SU-DHL-6 (cell line): ENCODE measurements around the gene CASP10.

Experiments
- CTCF ChIP-seq: fragments of 200-600 bp; sonication (generic); IDR thresholded peaks from one replicate; pipeline ENCODE4 v1.5.1; 2017; ENCODE audit warnings: antibody characterized with exemption, mild to moderate bottlenecking, low read length, moderate library complexity; ENCODE audit not compliant: insufficient read depth, poor library complexity, severe bottlenecking
- EZH2phosphoT487 ChIP-seq: fragments of 200-600 bp; sonication (generic), shearing (Covaris generic); conservative IDR thresholded peaks from 2 replicates; pipeline ENCODE4 v1.6.1; 2018; ENCODE audit warnings: mild to moderate bottlenecking, antibody characterized with exemption, low read length, moderate library complexity, mixed read lengths

GRCh38 chr2:201246280-201246679 lies 63.3 kb downstream of the CASP10 start:
- TF ChIP-seq CTCF (no peak), EZH2phosphoT487 (no peak)
